ENCODE measurements around the gene ATP8B1. TPM values are rescaled to one million over a fixed set of nuclear protein-coding genes. Genes with fewer than 3 reads are reported as not detected.

ATP8B1 gene
- total and polyA plus RNA-seq, 4 experiments from 2014 or later, result 0.24 TPM; not detected in 3

- Histone ChIP-seq H3K9me3 (ENCODE audit: control insufficient read depth in 1 of 2, low read length in 2 of 2) (no peaks in the 10 kb centered on the region), H3K4me3 (ENCODE audit: low read length in 2 of 2) (no peak overlapping the region), H3K27ac (ENCODE audit: low read depth, low read length) (no peak overlapping the region), H3K27me3 (ENCODE audit: insufficient read depth, low read length) (no peaks in the 10 kb centered on the region), H3K36me3 (ENCODE audit: insufficient read depth, low read length) (no peaks in the 10 kb centered on the region), H3K4me1 (ENCODE audit: insufficient read depth, low read length) (no peaks in the 10 kb centered on the region)
- peaks cover 0 to 8% (median 1%) of the 10 kb centered on the region in 4 donors for H3K4me1 Mint-ChIP-seq
- no peaks in the 10 kb centered on the region for H3K27me3 Mint-ChIP-seq
- no peaks in the 10 kb centered on the region for H3K9me3 Mint-ChIP-seq
- no peak overlapping the region for H3K4me3 Mint-ChIP-seq
- H3K27ac Mint-ChIP-seq, result no peak overlapping the region
- ChIA-PET CTCF (ENCODE audit: partially characterized antibody) (no interaction called here), POLR2A (ENCODE audit: partially characterized antibody) (no interaction called here)
- H3K36me3 Mint-ChIP-seq, result no peaks in the 10 kb centered on the region
- intact Hi-C loops (cut with micrococcal nuclease), result no loop called here
- no peak for DNase-seq
These were observed 26.8 kb downstream of the ATP8B1 start for GRCh38 chr18:57776354-57776753.

GRCh38 chr18:57775937-57776336, 27.2 kb downstream of the ATP8B1 start:
- Mint-ChIP-seq H3K4me1 (peaks cover 0 to 7% (median 1%) of the 10 kb centered on the region in 4 donors), H3K9me3 (no peaks in the 10 kb centered on the region), H3K36me3 (no peaks in the 10 kb centered on the region), H3K27me3 (no peaks in the 10 kb centered on the region), H3K4me3 (no peak overlapping the region), H3K27ac (no peak overlapping the region)
- no peak for DNase-seq
- POLR2A ChIA-PET (ENCODE audit: partially characterized antibody), result no interaction called here
- Histone ChIP-seq H3K27ac (ENCODE audit: low read depth, low read length) (no peak overlapping the region), H3K36me3 (ENCODE audit: insufficient read depth, low read length) (no peaks in the 10 kb centered on the region), H3K9me3 (ENCODE audit: control insufficient read depth in 1 of 2, low read length in 2 of 2) (no peaks in the 10 kb centered on the region), H3K4me3 (ENCODE audit: low read length in 2 of 2) (no peak overlapping the region), H3K4me1 (ENCODE audit: insufficient read depth, low read length) (no peaks in the 10 kb centered on the region), H3K27me3 (ENCODE audit: insufficient read depth, low read length) (no peaks in the 10 kb centered on the region)
- intact Hi-C loops (cut with micrococcal nuclease), result no loop called here
- CTCF ChIA-PET (ENCODE audit: partially characterized antibody), result no interaction called here

- Histone ChIP-seq H3K9me3 (ENCODE audit: control insufficient read depth in 1 of 2, low read length in 2 of 2) (no peaks in the 10 kb centered on the region), H3K4me1 (ENCODE audit: insufficient read depth, low read length) (no peaks in the 10 kb centered on the region), H3K27ac (ENCODE audit: low read depth, low read length) (no peak overlapping the region), H3K4me3 (ENCODE audit: low read length in 2 of 2) (no peak overlapping the region), H3K36me3 (ENCODE audit: insufficient read depth, low read length) (no peaks in the 10 kb centered on the region), H3K27me3 (ENCODE audit: insufficient read depth, low read length) (no peaks in the 10 kb centered on the region)
- no peak for DNase-seq
- peaks cover 0 to 3% of the 10 kb centered on the region in 2 donors for H3K36me3 Mint-ChIP-seq
- CTCF ChIA-PET (ENCODE audit: partially characterized antibody), result no interaction called here
- H3K27ac Mint-ChIP-seq, result no peak overlapping the region
- no peaks in the 10 kb centered on the region for H3K9me3 Mint-ChIP-seq
- H3K27me3 Mint-ChIP-seq, result no peaks in the 10 kb centered on the region
- H3K4me1 Mint-ChIP-seq, result peaks cover 0 to 1% (median 0%) of the 10 kb centered on the region in 4 donors
- intact Hi-C loops (cut with micrococcal nuclease), result no loop called here
- H3K4me3 Mint-ChIP-seq, result no peak overlapping the region
- POLR2A ChIA-PET (ENCODE audit: partially characterized antibody), result no interaction called here
These were observed 30.7 kb downstream of the ATP8B1 start for GRCh38 chr18:57772387-57772799.

- no peaks in the 10 kb centered on the region for H3K27me3 ChIP-seq (ENCODE audit: insufficient read depth, low read length)
- H3K9me3 ChIP-seq (ENCODE audit: control insufficient read depth in 1 of 2, low read length in 2 of 2), result no peaks in the 10 kb centered on the region
- Mint-ChIP-seq H3K9me3 (peaks cover 0 to 2% (median 0%) of the 10 kb centered on the region in 8 donors), H3K27ac (no peak overlapping the region), H3K36me3 (peaks cover 0 to 6% of the 10 kb centered on the region in 2 donors), H3K27me3 (no peaks in the 10 kb centered on the region), H3K4me1 (peaks cover 0 to 1% (median 0%) of the 10 kb centered on the region in 4 donors), H3K4me3 (no peak overlapping the region)
- H3K4me3 ChIP-seq (ENCODE audit: low read length in 2 of 2), result no peak overlapping the region
- no peak for DNase-seq
- no peaks in the 10 kb centered on the region for H3K4me1 ChIP-seq (ENCODE audit: insufficient read depth, low read length)
- intact Hi-C loops (cut with micrococcal nuclease), result no loop called here
- ChIA-PET POLR2A (ENCODE audit: partially characterized antibody) (no interaction called here), CTCF (ENCODE audit: partially characterized antibody) (interaction anchor here (1.1 kb wide), 1 partner anchor 50 kb away, joined by 3 read pairs; no protein-coding TSS in a partner anchor)
- H3K27ac ChIP-seq (ENCODE audit: low read depth, low read length), result no peak overlapping the region
- no peaks in the 10 kb centered on the region for H3K36me3 ChIP-seq (ENCODE audit: insufficient read depth, low read length)
These were observed 31.5 kb downstream of the ATP8B1 start for GRCh38 chr18:57771626-57772025.

- DNase-seq, result no peak
- H3K4me3 ChIP-seq (ENCODE audit: low read length in 2 of 2), result no peak overlapping the region
- Mint-ChIP-seq H3K9me3 (peaks cover 0 to 3% (median 0%) of the 10 kb centered on the region in 8 donors), H3K4me3 (no peak overlapping the region), H3K27ac (no peak overlapping the region), H3K36me3 (peaks cover 0 to 7% of the 10 kb centered on the region in 2 donors), H3K27me3 (no peaks in the 10 kb centered on the region), H3K4me1 (peaks cover 0 to 1% (median 0%) of the 10 kb centered on the region in 4 donors)
- no peaks in the 10 kb centered on the region for H3K27me3 ChIP-seq (ENCODE audit: insufficient read depth, low read length)
- H3K36me3 ChIP-seq (ENCODE audit: insufficient read depth, low read length), result no peaks in the 10 kb centered on the region
- no peaks in the 10 kb centered on the region for H3K9me3 ChIP-seq (ENCODE audit: control insufficient read depth in 1 of 2, low read length in 2 of 2)
- intact Hi-C loops (cut with micrococcal nuclease), result no loop called here
- no peaks in the 10 kb centered on the region for H3K4me1 ChIP-seq (ENCODE audit: insufficient read depth, low read length)
- no peak overlapping the region for H3K27ac ChIP-seq (ENCODE audit: low read depth, low read length)
- POLR2A ChIA-PET (ENCODE audit: partially characterized antibody), result no interaction called here
- CTCF ChIA-PET (ENCODE audit: partially characterized antibody), result interaction anchor here (1.1 kb wide), 1 partner anchor 50 kb away, joined by 3 read pairs; no protein-coding TSS in a partner anchor
These were observed 31.9 kb downstream of the ATP8B1 start for GRCh38 chr18:57771193-57771592.

- CTCF ChIA-PET (ENCODE audit: partially characterized antibody), result interaction anchor here (0.7 kb wide), 1 partner anchor 417 kb away, joined by 3 read pairs; no protein-coding TSS in a partner anchor
- intact Hi-C loops (cut with micrococcal nuclease), result no loop called here
These were observed 34.4 kb downstream of the ATP8B1 start for GRCh38 chr18:57768537-57769326.

GRCh38 chr18:57767259-57768050, 35.7 kb downstream of the ATP8B1 start:
- no peak for DNase-seq
- Mint-ChIP-seq H3K9me3 (peaks cover 0 to 3% (median 0%) of the 10 kb centered on the region in 8 donors), H3K27me3 (no peaks in the 10 kb centered on the region), H3K4me3 (no peak overlapping the region), H3K4me1 (no peaks in the 10 kb centered on the region), H3K36me3 (peaks cover 0 to 12% of the 10 kb centered on the region in 2 donors), H3K27ac (no peak overlapping the region)
- H3K4me3 ChIP-seq (ENCODE audit: low read length in 2 of 2), result no peak overlapping the region
- no peaks in the 10 kb centered on the region for H3K36me3 ChIP-seq (ENCODE audit: insufficient read depth, low read length)
- no peaks in the 10 kb centered on the region for H3K4me1 ChIP-seq (ENCODE audit: insufficient read depth, low read length)
- intact Hi-C loops (cut with micrococcal nuclease), result no loop called here
- POLR2A ChIA-PET (ENCODE audit: partially characterized antibody), result no interaction called here
- H3K27me3 ChIP-seq (ENCODE audit: insufficient read depth, low read length), result no peaks in the 10 kb centered on the region
- CTCF ChIA-PET (ENCODE audit: partially characterized antibody), result no interaction called here
- H3K9me3 ChIP-seq (ENCODE audit: control insufficient read depth in 1 of 2, low read length in 2 of 2), result no peaks in the 10 kb centered on the region
- no peak overlapping the region for H3K27ac ChIP-seq (ENCODE audit: low read depth, low read length)

More at GRCh38 chr18:57768537-57769326, 34.4 kb downstream of the ATP8B1 start:
- H3K4me1 Mint-ChIP-seq, result no peaks in the 10 kb centered on the region
- H3K36me3 Mint-ChIP-seq, result peaks cover 0 to 12% of the 10 kb centered on the region in 2 donors
- no peaks in the 10 kb centered on the region for H3K9me3 ChIP-seq (ENCODE audit: control insufficient read depth in 1 of 2, low read length in 2 of 2)
- H3K27ac Mint-ChIP-seq, result no peak overlapping the region
- H3K4me1 ChIP-seq (ENCODE audit: insufficient read depth, low read length), result no peaks in the 10 kb centered on the region
- POLR2A ChIA-PET (ENCODE audit: partially characterized antibody), result no interaction called here
- H3K9me3 Mint-ChIP-seq, result peaks cover 0 to 3% (median 0%) of the 10 kb centered on the region in 8 donors
- no peak overlapping the region for H3K4me3 ChIP-seq (ENCODE audit: low read length in 2 of 2)
- H3K27me3 ChIP-seq (ENCODE audit: insufficient read depth, low read length), result no peaks in the 10 kb centered on the region
- DNase-seq, result no peak
- H3K27ac ChIP-seq (ENCODE audit: low read depth, low read length), result no peak overlapping the region
- no peaks in the 10 kb centered on the region for H3K27me3 Mint-ChIP-seq
- no peak overlapping the region for H3K4me3 Mint-ChIP-seq
- no peaks in the 10 kb centered on the region for H3K36me3 ChIP-seq (ENCODE audit: insufficient read depth, low read length)

Measured in CD4-positive, alpha-beta memory T cell (primary cell).